Neuronal stem cell (in vitro differentiated cells): ENCODE measurements around the gene SOX5.

Source experiments
- DNase-seq: peaks from one replicate; pipeline ENCODE4 v3.0.0-alpha.2; 2013; ENCODE audit warnings: low spot score
- H2AFZ ChIP-seq: one replicate; pipeline ENCODE4 v1.6.1; 2013; ENCODE audit warnings: mild to moderate bottlenecking, low read length, inconsistent platforms
- H2AK5ac ChIP-seq: 2 replicates; pipeline ENCODE4 v1.6.1; 2013; ENCODE audit warnings: low read depth, mild to moderate bottlenecking, inconsistent platforms, low read length, moderate library complexity, mixed read lengths
- H2BK120ac ChIP-seq: 2 replicates; pipeline ENCODE4 v1.6.1; 2013; ENCODE audit warnings: low read depth, mild to moderate bottlenecking, inconsistent platforms, low read length, moderate library complexity, mixed read lengths
- H2BK12ac ChIP-seq: one replicate; pipeline ENCODE4 v1.6.1; 2013; ENCODE audit warnings: low read length, inconsistent platforms
- H2BK15ac ChIP-seq: 2 replicates; pipeline ENCODE4 v1.6.1; 2013; ENCODE audit warnings: mild to moderate bottlenecking, low read length, inconsistent platforms, mixed read lengths
- H2BK5ac ChIP-seq: one replicate; pipeline ENCODE4 v1.6.1; 2013; ENCODE audit warnings: inconsistent platforms, mild to moderate bottlenecking, low read length, moderate library complexity
- H3K14ac ChIP-seq: one replicate; pipeline ENCODE4 v1.6.1; 2013; ENCODE audit warnings: low read length, inconsistent platforms
- H3K18ac ChIP-seq: 2 replicates; pipeline ENCODE4 v1.6.1; 2013; ENCODE audit warnings: low read length, inconsistent platforms
- H3K23ac ChIP-seq: 2 replicates; pipeline ENCODE4 v1.6.1; 2013; ENCODE audit warnings: low read depth, mild to moderate bottlenecking, mixed read lengths, low read length, inconsistent platforms; ENCODE audit not compliant: poor library complexity
- H3K27ac ChIP-seq: replicated peaks from 3 replicates; pipeline ENCODE4 v1.5.1; 2013; ENCODE audit warnings: low read length, inconsistent platforms
- H3K27me3 ChIP-seq, 3 experiments: 2 replicates each; pipeline ENCODE4 v1.6.1; 2013; ENCODE audit warnings: low read length in 3 of 3, mild to moderate bottlenecking in 2 of 3, inconsistent platforms in 1 of 3, low read depth in 1 of 3, mixed read lengths in 1 of 3, moderate library complexity in 1 of 3; ENCODE audit not compliant: control insufficient read depth in 3 of 3, insufficient read depth in 3 of 3
- H3K36me3 ChIP-seq, 2 donors: replicated peaks in 1 of 2; 2 replicates each; pipeline ENCODE4 v1.6.1; 2013; ENCODE audit warnings: low read length in 2 of 2; ENCODE audit not compliant: control insufficient read depth in 2 of 2, insufficient read depth in 2 of 2
- H3K4ac ChIP-seq: 2 replicates; pipeline ENCODE4 v1.6.1; 2013; ENCODE audit warnings: inconsistent platforms, mild to moderate bottlenecking, low read length, moderate library complexity
- H3K4me1 ChIP-seq, 2 donors: 1 replicate in 1 of 2; 2 replicates in 1 of 2; pipeline ENCODE4 v1.6.1; 2013; ENCODE audit warnings: low read length in 2 of 2, low read depth in 1 of 2; ENCODE audit not compliant: control insufficient read depth in 2 of 2, insufficient read depth in 1 of 2
- H3K4me2 ChIP-seq: one replicate; pipeline ENCODE4 v1.6.1; 2013; ENCODE audit warnings: mild to moderate bottlenecking, low read length, inconsistent platforms; ENCODE audit not compliant: insufficient read depth, poor library complexity, severe bottlenecking
- H3K4me3 ChIP-seq, 2 donors: 2 replicates each; pipeline ENCODE4 v1.5.1; 2013; ENCODE audit warnings: low read length in 2 of 2, mild to moderate bottlenecking in 2 of 2, inconsistent platforms in 1 of 2, moderate library complexity in 1 of 2
- H3K79me1 ChIP-seq: one replicate; pipeline ENCODE4 v1.6.1; 2013; ENCODE audit warnings: low read depth, mild to moderate bottlenecking, inconsistent platforms, low read length, moderate library complexity
- H3K9ac ChIP-seq: one replicate; pipeline ENCODE4 v1.6.1; 2013; ENCODE audit warnings: mild to moderate bottlenecking, low read depth, low read length, inconsistent platforms; ENCODE audit not compliant: poor library complexity
- H3K9me3 ChIP-seq, 2 donors: replicated peaks in 1 of 2; 2 replicates each; pipeline versions ENCODE3 to v1.6.1; 2013; ENCODE audit warnings: low read length in 2 of 2, mild to moderate bottlenecking in 2 of 2, inconsistent platforms in 1 of 2, low read depth in 1 of 2, mixed read lengths in 1 of 2, moderate library complexity in 1 of 2; ENCODE audit not compliant: control insufficient read depth in 2 of 2, insufficient read depth in 1 of 2
- H4K8ac ChIP-seq: one replicate; pipeline ENCODE4 v1.6.1; 2013; ENCODE audit warnings: low read depth, mild to moderate bottlenecking, inconsistent platforms, low read length, moderate library complexity
- H4K91ac ChIP-seq: one replicate; pipeline ENCODE4 v1.6.1; 2013; ENCODE audit warnings: low read length, low read depth, mild to moderate bottlenecking, inconsistent platforms; ENCODE audit not compliant: poor library complexity
- WGBS, 2 donors: extraction: QIAGEN DNeasy Blood & Tissue Kit; methylation state at CpG; one replicate each; pipeline ENCODE4 v1.1.7; 2013; ENCODE audit warnings: missing lambda C conversion rate in 2 of 2, mixed read lengths in 1 of 2; ENCODE audit not compliant: insufficient read length in 2 of 2, insufficient replicate concordance in 1 of 2; ENCODE audit errors: extremely low coverage in 2 of 2; 5-methylcytosine and 5-hydroxymethylcytosine counted together

Gene SOX5

GRCh38 chr12:23781118-23781517, 168.4 kb downstream of the SOX5 start:
- H3K4me3 ChIP-seq: no peak overlapping the region
- no peak overlapping the region for H2BK5ac ChIP-seq
- H2AFZ ChIP-seq: no peak overlapping the region
- H3K4me2 ChIP-seq: no peak overlapping the region
- DNase-seq: no peak
- peaks cover 0 to 13% of the 10 kb centered on the region in 2 donors for H3K9me3 ChIP-seq
- H3K27me3 ChIP-seq: no peaks in the 10 kb centered on the region
- no peak overlapping the region for H3K23ac ChIP-seq
- peaks cover 4% of the 10 kb centered on the region for H3K79me1 ChIP-seq
- no peak overlapping the region for H2BK120ac ChIP-seq
- no peak overlapping the region for H3K4ac ChIP-seq
- H4K91ac ChIP-seq: no peak overlapping the region
- no peak overlapping the region for H3K14ac ChIP-seq
- no peak overlapping the region for H3K9ac ChIP-seq
- H4K8ac ChIP-seq: no peak overlapping the region
- peaks cover 0 to 2% of the 10 kb centered on the region in 2 donors for H3K36me3 ChIP-seq
- no peak overlapping the region for H2BK15ac ChIP-seq
- H2AK5ac ChIP-seq: no peak overlapping the region
- H3K4me1 ChIP-seq: no peaks in the 10 kb centered on the region
- H3K27ac ChIP-seq: no peak overlapping the region
- H2BK12ac ChIP-seq: no peak overlapping the region
- no CpG with 5 or more reads among the region's 1 CpG for WGBS, 2 donors
- H3K18ac ChIP-seq: no peak overlapping the region

- no peak for DNase-seq
- H4K8ac ChIP-seq: no peak overlapping the region
- H3K4me2 ChIP-seq: no peak overlapping the region
- no peak overlapping the region for H3K27ac ChIP-seq
- peaks cover 0 to 8% of the 10 kb centered on the region in 2 donors for H3K9me3 ChIP-seq
- no peak overlapping the region for H3K23ac ChIP-seq
- no peak overlapping the region for H3K14ac ChIP-seq
- H3K4me3 ChIP-seq: no peak overlapping the region
- no CpG with 5 or more reads among the region's 2 CpGs for WGBS, 2 donors
- H4K91ac ChIP-seq: no peak overlapping the region
- no peak overlapping the region for H2AFZ ChIP-seq
- no peak overlapping the region for H2BK12ac ChIP-seq
- H2BK15ac ChIP-seq: no peak overlapping the region
- peaks cover 0 to 2% of the 10 kb centered on the region in 2 donors for H3K36me3 ChIP-seq
- no peak overlapping the region for H2BK120ac ChIP-seq
- H3K4ac ChIP-seq: no peak overlapping the region
- H2AK5ac ChIP-seq: no peak overlapping the region
- no peak overlapping the region for H2BK5ac ChIP-seq
- no peak overlapping the region for H3K9ac ChIP-seq
- H3K27me3 ChIP-seq: no peaks in the 10 kb centered on the region
- peaks cover 0 to 2% of the 10 kb centered on the region in 2 donors for H3K4me1 ChIP-seq
- peaks cover 2% of the 10 kb centered on the region for H3K79me1 ChIP-seq
- H3K18ac ChIP-seq: no peak overlapping the region
Observed at GRCh38 chr12:23775208-23775607, 174.3 kb downstream of the SOX5 start.

GRCh38 chr12:23771240-23771949, 178.1 kb downstream of the SOX5 start:
- no peak overlapping the region for H2AK5ac ChIP-seq
- no peak overlapping the region for H3K14ac ChIP-seq
- H3K9me3 ChIP-seq: peaks cover 0 to 2% of the 10 kb centered on the region in 2 donors
- no peak for DNase-seq
- peaks cover 0 to 10% of the 10 kb centered on the region in 2 donors for H3K4me1 ChIP-seq
- H3K9ac ChIP-seq: no peak overlapping the region
- WGBS, 2 donors: no CpG with 5 or more reads among the region's 5 CpGs
- H2BK5ac ChIP-seq: no peak overlapping the region
- H3K27me3 ChIP-seq: no peaks in the 10 kb centered on the region
- no peak overlapping the region for H2BK15ac ChIP-seq
- H2BK120ac ChIP-seq: no peak overlapping the region
- H3K36me3 ChIP-seq: peaks cover 0 to under 1% of the 10 kb centered on the region in 2 donors
- H3K4me3 ChIP-seq: no peak overlapping the region
- no peak overlapping the region for H3K4me2 ChIP-seq
- H3K27ac ChIP-seq: peak overlapping the region; percentile 34
- no peak overlapping the region for H4K8ac ChIP-seq
- no peaks in the 10 kb centered on the region for H3K79me1 ChIP-seq
- H3K18ac ChIP-seq: no peak overlapping the region
- no peak overlapping the region for H2BK12ac ChIP-seq
- no peak overlapping the region for H2AFZ ChIP-seq
- H4K91ac ChIP-seq: no peak overlapping the region
- H3K4ac ChIP-seq: no peak overlapping the region
- H3K23ac ChIP-seq: no peak overlapping the region

GRCh38 chr12:23770202-23770938, 179.1 kb downstream of the SOX5 start:
- H3K4me1 ChIP-seq: peaks cover 0 to 10% of the 10 kb centered on the region in 2 donors

More at GRCh38 chr12:23770202-23770938, 179.1 kb downstream of the SOX5 start:
- H3K36me3 ChIP-seq: no peaks in the 10 kb centered on the region
- H2BK12ac ChIP-seq: no peak overlapping the region
- no peak overlapping the region for H3K27ac ChIP-seq
- no peak overlapping the region for H3K18ac ChIP-seq
- H4K91ac ChIP-seq: no peak overlapping the region
- H3K27me3 ChIP-seq: no peaks in the 10 kb centered on the region
- no peak for DNase-seq
- no peak overlapping the region for H2BK120ac ChIP-seq
- no peak overlapping the region for H3K4ac ChIP-seq
- no peak overlapping the region for H4K8ac ChIP-seq
- H3K9me3 ChIP-seq: no peaks in the 10 kb centered on the region
- no peak overlapping the region for H3K4me3 ChIP-seq
- no peak overlapping the region for H2BK5ac ChIP-seq
- no peak overlapping the region for H3K4me2 ChIP-seq
- no peak overlapping the region for H3K14ac ChIP-seq
- H2AK5ac ChIP-seq: no peak overlapping the region
- no CpG with 5 or more reads among the region's 3 CpGs for WGBS, 2 donors
- no peak overlapping the region for H3K23ac ChIP-seq
- H3K79me1 ChIP-seq: no peaks in the 10 kb centered on the region
- H2AFZ ChIP-seq: no peak overlapping the region
- no peak overlapping the region for H3K9ac ChIP-seq
- H2BK15ac ChIP-seq: no peak overlapping the region
